ENCODE measurements around the gene TMPRSS6. TPM values are rescaled to one million over a fixed set of nuclear protein-coding genes. Genes with fewer than 3 reads are reported as not detected.

Gene TMPRSS6
- total RNA-seq, 1 donor from 2014 or later, result not detected

GRCh38 chr22:37140686-37141323 is 31.3 kb upstream of the TMPRSS6 start:
- DNase-seq (ENCODE audit: low read depth, low spot score), result no peak

GRCh38 chr22:37139762-37140161 is 30.2 kb upstream of the TMPRSS6 start:
- DNase-seq (ENCODE audit: low read depth, low spot score), result no peak

- DNase-seq (ENCODE audit: low read depth, low spot score), result no peak
Measured at GRCh38 chr22:37138849-37139561, 29.5 kb upstream of the TMPRSS6 start.

- no peak for DNase-seq (ENCODE audit: low read depth, low spot score)
Measured at GRCh38 chr22:37137903-37138665, 28.6 kb upstream of the TMPRSS6 start.

- DNase-seq (ENCODE audit: low read depth, low spot score), result no peak
Measured at GRCh38 chr22:37137131-37137530, 27.6 kb upstream of the TMPRSS6 start.

GRCh38 chr22:37135023-37135422 is 25.5 kb upstream of the TMPRSS6 start:
- no peak for DNase-seq (ENCODE audit: low read depth, low spot score)

- no peak for DNase-seq (ENCODE audit: low read depth, low spot score)
Measured at GRCh38 chr22:37133304-37134018, 23.9 kb upstream of the TMPRSS6 start.

- DNase-seq (ENCODE audit: low read depth, low spot score), result no peak
Measured at GRCh38 chr22:37132773-37133172, 23.3 kb upstream of the TMPRSS6 start.

- DNase-seq (ENCODE audit: low read depth, low spot score), result no peak
Measured at GRCh38 chr22:37129866-37130441, 20.4 kb upstream of the TMPRSS6 start.

GRCh38 chr22:37128555-37129281 is 19.2 kb upstream of the TMPRSS6 start:
- no peak for DNase-seq (ENCODE audit: low read depth, low spot score)

- no peak for DNase-seq (ENCODE audit: low read depth, low spot score)
Measured at GRCh38 chr22:37127350-37127878, 17.9 kb upstream of the TMPRSS6 start.

- no peak for DNase-seq (ENCODE audit: low read depth, low spot score)
Measured at GRCh38 chr22:37126882-37127281, 17.4 kb upstream of the TMPRSS6 start.

GRCh38 chr22:37126383-37126782 is 16.9 kb upstream of the TMPRSS6 start:
- DNase-seq (ENCODE audit: low read depth, low spot score), result no peak

GRCh38 chr22:37123649-37124048 is 14.1 kb upstream of the TMPRSS6 start:
- DNase-seq (ENCODE audit: low read depth, low spot score), result no peak

GRCh38 chr22:37122598-37123180 is 13.2 kb upstream of the TMPRSS6 start:
- no peak for DNase-seq (ENCODE audit: low read depth, low spot score)

- peak; percentile 3 for DNase-seq (ENCODE audit: low read depth, low spot score)
Measured at GRCh38 chr22:37121887-37122591, 12.5 kb upstream of the TMPRSS6 start.

GRCh38 chr22:37120569-37121340 is 11.2 kb upstream of the TMPRSS6 start:
- DNase-seq (ENCODE audit: low read depth, low spot score), result no peak

GRCh38 chr22:37119872-37120271 is 10.4 kb upstream of the TMPRSS6 start:
- DNase-seq (ENCODE audit: low read depth, low spot score), result no peak

- no peak for DNase-seq (ENCODE audit: low read depth, low spot score)
Measured at GRCh38 chr22:37118083-37118482, 8.6 kb upstream of the TMPRSS6 start.
